ENCODE measurements around the gene CFAP161.
A peak's percentile ranks its signal among the peaks of the same experiment; 100 is the strongest.

The CFAP161 gene

GRCh38 chr15:81161160-81161673, 27.1 kb downstream of the CFAP161 start:
- H3K4me3 ChIP-seq (ENCODE audit: low read depth in 1 of 2, low read length in 2 of 2) = no peak overlapping the region
- peak overlapping the region; percentile 44 for H3K27ac ChIP-seq (ENCODE audit: low read depth, low read length)
- no peak overlapping the region for H3K9ac ChIP-seq (ENCODE audit: low read length)
- no peaks in the 10 kb centered on the region for H3K27me3 ChIP-seq (ENCODE audit: control insufficient read depth in 1 of 2, insufficient read depth in 2 of 2, low read length in 2 of 2)
- H3K4me1 ChIP-seq (ENCODE audit: insufficient read depth, low read length) = peaks cover 12% of the 10 kb centered on the region
- no peaks in the 10 kb centered on the region for H3K36me3 ChIP-seq (ENCODE audit: insufficient read depth, low read length)
- no peaks in the 10 kb centered on the region for H3K9me3 ChIP-seq (ENCODE audit: low read length)

GRCh38 chr15:81161851-81162250, 27.8 kb downstream of the CFAP161 start:
- Histone ChIP-seq H3K9ac (ENCODE audit: low read length) (no peak overlapping the region), H3K27ac (ENCODE audit: low read depth, low read length) (no peak overlapping the region), H3K27me3 (ENCODE audit: control insufficient read depth in 1 of 2, insufficient read depth in 2 of 2, low read length in 2 of 2) (no peaks in the 10 kb centered on the region), H3K36me3 (ENCODE audit: insufficient read depth, low read length) (no peaks in the 10 kb centered on the region), H3K4me3 (ENCODE audit: low read depth in 1 of 2, low read length in 2 of 2) (no peak overlapping the region), H3K9me3 (ENCODE audit: low read length) (no peaks in the 10 kb centered on the region), H3K4me1 (ENCODE audit: insufficient read depth, low read length) (peaks cover 12% of the 10 kb centered on the region)

GRCh38 chr15:81163961-81164800, 30.1 kb downstream of the CFAP161 start:
- no peak overlapping the region for H3K27ac ChIP-seq (ENCODE audit: low read depth, low read length)
- H3K4me3 ChIP-seq (ENCODE audit: low read depth in 1 of 2, low read length in 2 of 2) = no peak overlapping the region
- H3K36me3 ChIP-seq (ENCODE audit: insufficient read depth, low read length) = no peaks in the 10 kb centered on the region
- H3K27me3 ChIP-seq (ENCODE audit: control insufficient read depth in 1 of 2, insufficient read depth in 2 of 2, low read length in 2 of 2) = no peaks in the 10 kb centered on the region
- H3K9me3 ChIP-seq (ENCODE audit: low read length) = no peaks in the 10 kb centered on the region
- no peak overlapping the region for H3K9ac ChIP-seq (ENCODE audit: low read length)
- peaks cover 12% of the 10 kb centered on the region for H3K4me1 ChIP-seq (ENCODE audit: insufficient read depth, low read length)

- H3K4me1 ChIP-seq (ENCODE audit: insufficient read depth, low read length) = peaks cover 8% of the 10 kb centered on the region
- H3K27ac ChIP-seq (ENCODE audit: low read depth, low read length) = no peak overlapping the region
- H3K9ac ChIP-seq (ENCODE audit: low read length) = no peak overlapping the region
These were observed 31.5 kb downstream of the CFAP161 start for GRCh38 chr15:81165535-81165934.

GRCh38 chr15:81166636-81167305, 32.7 kb downstream of the CFAP161 start:
- Histone ChIP-seq H3K4me3 (ENCODE audit: low read depth in 1 of 2, low read length in 2 of 2) (no peak overlapping the region), H3K4me1 (ENCODE audit: insufficient read depth, low read length) (no peaks in the 10 kb centered on the region), H3K9ac (ENCODE audit: low read length) (no peak overlapping the region), H3K27me3 (ENCODE audit: control insufficient read depth in 1 of 2, insufficient read depth in 2 of 2, low read length in 2 of 2) (no peaks in the 10 kb centered on the region), H3K27ac (ENCODE audit: low read depth, low read length) (no peak overlapping the region), H3K36me3 (ENCODE audit: insufficient read depth, low read length) (no peaks in the 10 kb centered on the region), H3K9me3 (ENCODE audit: low read length) (no peaks in the 10 kb centered on the region)

More at GRCh38 chr15:81165535-81165934, 31.5 kb downstream of the CFAP161 start:
- H3K36me3 ChIP-seq (ENCODE audit: insufficient read depth, low read length) = no peaks in the 10 kb centered on the region
- H3K9me3 ChIP-seq (ENCODE audit: low read length) = no peaks in the 10 kb centered on the region
- H3K4me3 ChIP-seq (ENCODE audit: low read depth in 1 of 2, low read length in 2 of 2) = no peak overlapping the region
- no peaks in the 10 kb centered on the region for H3K27me3 ChIP-seq (ENCODE audit: control insufficient read depth in 1 of 2, insufficient read depth in 2 of 2, low read length in 2 of 2)

- no peaks in the 10 kb centered on the region for H3K36me3 ChIP-seq (ENCODE audit: insufficient read depth, low read length)
- H3K27ac ChIP-seq (ENCODE audit: low read depth, low read length) = no peak overlapping the region
- no peaks in the 10 kb centered on the region for H3K9me3 ChIP-seq (ENCODE audit: low read length)
- no peak overlapping the region for H3K9ac ChIP-seq (ENCODE audit: low read length)
- no peaks in the 10 kb centered on the region for H3K27me3 ChIP-seq (ENCODE audit: control insufficient read depth in 1 of 2, insufficient read depth in 2 of 2, low read length in 2 of 2)
- no peak overlapping the region for H3K4me3 ChIP-seq (ENCODE audit: low read depth in 1 of 2, low read length in 2 of 2)
- no peaks in the 10 kb centered on the region for H3K4me1 ChIP-seq (ENCODE audit: insufficient read depth, low read length)
These were observed 34.1 kb downstream of the CFAP161 start for GRCh38 chr15:81168131-81168526.

GRCh38 chr15:81168644-81169043, 34.6 kb downstream of the CFAP161 start:
- Histone ChIP-seq H3K4me1 (ENCODE audit: insufficient read depth, low read length) (no peaks in the 10 kb centered on the region), H3K27ac (ENCODE audit: low read depth, low read length) (no peak overlapping the region), H3K4me3 (ENCODE audit: low read depth in 1 of 2, low read length in 2 of 2) (no peak overlapping the region), H3K9ac (ENCODE audit: low read length) (no peak overlapping the region), H3K27me3 (ENCODE audit: control insufficient read depth in 1 of 2, insufficient read depth in 2 of 2, low read length in 2 of 2) (no peaks in the 10 kb centered on the region), H3K9me3 (ENCODE audit: low read length) (no peaks in the 10 kb centered on the region), H3K36me3 (ENCODE audit: insufficient read depth, low read length) (no peaks in the 10 kb centered on the region)

GRCh38 chr15:81170511-81170910, 36.4 kb downstream of the CFAP161 start:
- no peak overlapping the region for H3K9ac ChIP-seq (ENCODE audit: low read length)
- no peak overlapping the region for H3K4me3 ChIP-seq (ENCODE audit: low read depth in 1 of 2, low read length in 2 of 2)
- no peaks in the 10 kb centered on the region for H3K9me3 ChIP-seq (ENCODE audit: low read length)
- no peak overlapping the region for H3K27ac ChIP-seq (ENCODE audit: low read depth, low read length)
- H3K36me3 ChIP-seq (ENCODE audit: insufficient read depth, low read length) = no peaks in the 10 kb centered on the region
- H3K4me1 ChIP-seq (ENCODE audit: insufficient read depth, low read length) = no peaks in the 10 kb centered on the region
- no peaks in the 10 kb centered on the region for H3K27me3 ChIP-seq (ENCODE audit: control insufficient read depth in 1 of 2, insufficient read depth in 2 of 2, low read length in 2 of 2)

GRCh38 chr15:81171286-81171685, 37.2 kb downstream of the CFAP161 start:
- H3K27me3 ChIP-seq (ENCODE audit: control insufficient read depth in 1 of 2, insufficient read depth in 2 of 2, low read length in 2 of 2) = no peaks in the 10 kb centered on the region
- no peaks in the 10 kb centered on the region for H3K4me1 ChIP-seq (ENCODE audit: insufficient read depth, low read length)
- H3K27ac ChIP-seq (ENCODE audit: low read depth, low read length) = no peak overlapping the region
- H3K4me3 ChIP-seq (ENCODE audit: low read depth in 1 of 2, low read length in 2 of 2) = no peak overlapping the region
- no peaks in the 10 kb centered on the region for H3K9me3 ChIP-seq (ENCODE audit: low read length)
- H3K9ac ChIP-seq (ENCODE audit: low read length) = no peak overlapping the region
- no peaks in the 10 kb centered on the region for H3K36me3 ChIP-seq (ENCODE audit: insufficient read depth, low read length)

GRCh38 chr15:81174125-81174791, 40.2 kb downstream of the CFAP161 start:
- no peak overlapping the region for H3K4me3 ChIP-seq (ENCODE audit: low read depth in 1 of 2, low read length in 2 of 2)
- no peaks in the 10 kb centered on the region for H3K27me3 ChIP-seq (ENCODE audit: control insufficient read depth in 1 of 2, insufficient read depth in 2 of 2, low read length in 2 of 2)
- no peaks in the 10 kb centered on the region for H3K36me3 ChIP-seq (ENCODE audit: insufficient read depth, low read length)
- H3K27ac ChIP-seq (ENCODE audit: low read depth, low read length) = no peak overlapping the region
- H3K9me3 ChIP-seq (ENCODE audit: low read length) = no peaks in the 10 kb centered on the region
- H3K9ac ChIP-seq (ENCODE audit: low read length) = no peak overlapping the region
- H3K4me1 ChIP-seq (ENCODE audit: insufficient read depth, low read length) = no peaks in the 10 kb centered on the region

- Histone ChIP-seq H3K27me3 (ENCODE audit: control insufficient read depth in 1 of 2, insufficient read depth in 2 of 2, low read length in 2 of 2) (no peaks in the 10 kb centered on the region), H3K36me3 (ENCODE audit: insufficient read depth, low read length) (no peaks in the 10 kb centered on the region), H3K9ac (ENCODE audit: low read length) (no peak overlapping the region), H3K4me1 (ENCODE audit: insufficient read depth, low read length) (no peaks in the 10 kb centered on the region), H3K9me3 (ENCODE audit: low read length) (no peaks in the 10 kb centered on the region), H3K4me3 (ENCODE audit: low read depth in 1 of 2, low read length in 2 of 2) (no peak overlapping the region), H3K27ac (ENCODE audit: low read depth, low read length) (no peak overlapping the region)
These were observed 40.8 kb downstream of the CFAP161 start for GRCh38 chr15:81174792-81175327.
